B cell (primary cell): Measurements from ENCODE around the gene SYMPK. TPM values are rescaled to one million over a fixed set of nuclear protein-coding genes. Genes with fewer than 3 reads are reported as not detected.

ENCODE experiments used
- ATAC-seq: fragments of 200-7000 bp; cut with Tn5 transposase; one replicate; pipeline ENCODE4 v1.10.0; 2021; ENCODE audit warnings: low read depth, mild to moderate bottlenecking, moderate number of reproducible peaks, moderate library complexity
- CTCF ChIA-PET: fragments of 350-600 bp; sonication (Branson Sonifier 250); formaldehyde crosslinking; loops from one replicate; lab custom pipeline; 2021; ENCODE audit warnings: antibody characterized with exemption, inconsistent platforms; lab: Charles Lee
- POLR2A ChIA-PET: fragments of 350-600 bp; sonication (Branson Sonifier 250); formaldehyde crosslinking; loops from one replicate; lab custom pipeline; 2021; ENCODE audit warnings: antibody characterized with exemption; lab: Charles Lee
- DNase-seq: peaks from one replicate; pipeline ENCODE4 v3.0.0; 2013
- H2AFZ ChIP-seq: 2 replicates; pipeline ENCODE4 v1.6.1; 2012; ENCODE audit warnings: mild to moderate bottlenecking, low read depth, low read length; ENCODE audit not compliant: insufficient read depth, poor library complexity, severe bottlenecking
- H3K27ac ChIP-seq, 2 donors: 1 replicate in 1 of 2; 2 replicates in 1 of 2; pipeline ENCODE4 v1.5.1; 2012 to 2013; ENCODE audit warnings: low read length in 2 of 2, mild to moderate bottlenecking in 2 of 2, moderate library complexity in 1 of 2
- H3K27me3 ChIP-seq, 4 experiments: fragments of 200-600 bp in 1 of 4; sonication (generic) in 1 of 4; replicated peaks in 1 of 4; 1 replicate in 2 of 4; 2 replicates in 2 of 4; pipeline versions ENCODE4 v1.6.1 to v1.7.0; 2013 to 2016; ENCODE audit warnings: low read length in 3 of 4, mild to moderate bottlenecking in 2 of 4, mixed read lengths in 1 of 4, moderate library complexity in 1 of 4; ENCODE audit not compliant: insufficient read depth in 4 of 4, control insufficient read depth in 3 of 4; ENCODE audit errors: control extremely low read depth in 1 of 4
- H3K36me3 ChIP-seq, 2 experiments: replicated peaks in 1 of 2; 1 replicate in 1 of 2; 2 replicates in 1 of 2; pipeline versions ENCODE4 v1.6.1 to v1.7.1; 2013; ENCODE audit warnings: low read length in 1 of 2; ENCODE audit not compliant: insufficient read depth in 2 of 2, control insufficient read depth in 1 of 2; ENCODE audit errors: control extremely low read depth in 1 of 2, extremely low read depth in 1 of 2
- H3K4me1 ChIP-seq, 2 donors: fragments of 200-600 bp in 1 of 2; sonication (generic) in 1 of 2; 1 replicate in 1 of 2; 2 replicates in 1 of 2; pipeline versions ENCODE4 v1.5.1 to v1.6.1; 2013 to 2017; ENCODE audit warnings: low read length in 2 of 2; ENCODE audit not compliant: control insufficient read depth in 2 of 2, insufficient read depth in 2 of 2
- H3K4me2 ChIP-seq: replicated peaks from 2 replicates; pipeline ENCODE3; 2012; ENCODE audit warnings: mild to moderate bottlenecking, low read depth, low read length; ENCODE audit not compliant: poor library complexity, severe bottlenecking
- H3K4me3 ChIP-seq, 5 experiments: fragments of 200-600 bp in 1 of 5; sonication (generic) in 1 of 5; 1 replicate in 3 of 5; 2 replicates in 2 of 5; pipeline versions ENCODE4 v1.5.1 to v1.7.0; 2011 to 2016; ENCODE audit warnings: low read length in 4 of 5, mild to moderate bottlenecking in 4 of 5, low read depth in 2 of 5, control low read depth in 1 of 5, moderate library complexity in 1 of 5; ENCODE audit not compliant: insufficient read depth in 1 of 5; ENCODE audit errors: control extremely low read depth in 1 of 5, extremely low read depth in 1 of 5
- H3K79me2 ChIP-seq: fragments of 200-600 bp; sonication (generic); one replicate; pipeline ENCODE4 v1.6.0; 2016; ENCODE audit warnings: low read length; ENCODE audit not compliant: control insufficient read depth, insufficient read depth
- H3K9ac ChIP-seq: fragments of 200-600 bp; sonication (generic); 2 replicates; pipeline ENCODE4 v1.6.1; 2017; ENCODE audit warnings: mild to moderate bottlenecking, low read length, moderate library complexity
- H3K9me3 ChIP-seq, 3 donors: one replicate each; pipeline versions ENCODE4 v1.6.1 to v1.7.1; 2013; ENCODE audit warnings: low read length in 2 of 3; ENCODE audit not compliant: control insufficient read depth in 2 of 3, insufficient read depth in 1 of 3; ENCODE audit errors: control extremely low read depth in 1 of 3
- H4K20me1 ChIP-seq: 2 replicates; pipeline ENCODE4 v1.6.0; 2012; ENCODE audit warnings: mild to moderate bottlenecking, low read length; ENCODE audit not compliant: insufficient read depth, control insufficient read depth, poor library complexity, severe bottlenecking
- H3K27ac Mint-ChIP-seq: one replicate; pipeline ENCODE4 v1.8.0; 2021; ENCODE audit warnings: mixed read lengths
- H3K27me3 Mint-ChIP-seq: one replicate; pipeline ENCODE4 v1.8.0; 2021; ENCODE audit warnings: mixed read lengths
- H3K4me1 Mint-ChIP-seq: one replicate; pipeline ENCODE4 v1.8.0; 2021; ENCODE audit warnings: mixed read lengths
- H3K4me3 Mint-ChIP-seq: one replicate; pipeline ENCODE4 v1.8.0; 2021; ENCODE audit warnings: mixed read lengths
- H3K9me3 Mint-ChIP-seq: one replicate; pipeline ENCODE4 v1.8.0; 2022; ENCODE audit warnings: mixed read lengths; ENCODE audit not compliant: insufficient read depth
- EZH2 ChIP-seq: IDR thresholded peaks from 2 replicates; pipeline ENCODE4 v1.6.1; 2012; ENCODE audit warnings: borderline replicate concordance, low read depth, mild to moderate bottlenecking, moderate library complexity, low read length; ENCODE audit not compliant: insufficient read depth, poor library complexity, severe bottlenecking
- WGBS: methylation state at CpG from one replicate; pipeline ENCODE4 v1.1.5; 2013; ENCODE audit warnings: missing lambda C conversion rate; ENCODE audit not compliant: insufficient coverage; 5-methylcytosine and 5-hydroxymethylcytosine counted together
- intact Hi-C: fragments of 100-400 bp; cut with micrococcal nuclease; formaldehyde crosslinking; loops from one replicate; pipeline ENCODE4 v1.10.0; 2022
- polyA plus RNA-seq: library from polyadenylated mRNA; depleted of rRNA; stranded (reverse); fragments of >200 nt; gene quantifications from 2 replicates; pipeline ENCODE4 v1.2.3, GENCODE V29; 2012
- total RNA-seq, 2 donors: library from RNA; stranded (reverse); fragments of 120-200 nt in 1 of 2; gene quantifications; 1 replicate in 1 of 2; 2 replicates in 1 of 2; pipeline versions ENCODE4 v1.2.3 to v1.2.4, GENCODE V29; 2013 to 2022
- TF ChIP-seq, protein P1 (sequence below): fragments of 200-600 bp; IDR thresholded peaks from one replicate; pipeline ENCODE4 v1.8.0; 2022; ENCODE audit warnings: antibody characterized with exemption, mild to moderate bottlenecking

The SYMPK gene
- total and polyA plus RNA-seq, 2 donors (not counting 1 experiment from before 2014, with no cell fraction given) = 119 to 138 TPM

DNA sequence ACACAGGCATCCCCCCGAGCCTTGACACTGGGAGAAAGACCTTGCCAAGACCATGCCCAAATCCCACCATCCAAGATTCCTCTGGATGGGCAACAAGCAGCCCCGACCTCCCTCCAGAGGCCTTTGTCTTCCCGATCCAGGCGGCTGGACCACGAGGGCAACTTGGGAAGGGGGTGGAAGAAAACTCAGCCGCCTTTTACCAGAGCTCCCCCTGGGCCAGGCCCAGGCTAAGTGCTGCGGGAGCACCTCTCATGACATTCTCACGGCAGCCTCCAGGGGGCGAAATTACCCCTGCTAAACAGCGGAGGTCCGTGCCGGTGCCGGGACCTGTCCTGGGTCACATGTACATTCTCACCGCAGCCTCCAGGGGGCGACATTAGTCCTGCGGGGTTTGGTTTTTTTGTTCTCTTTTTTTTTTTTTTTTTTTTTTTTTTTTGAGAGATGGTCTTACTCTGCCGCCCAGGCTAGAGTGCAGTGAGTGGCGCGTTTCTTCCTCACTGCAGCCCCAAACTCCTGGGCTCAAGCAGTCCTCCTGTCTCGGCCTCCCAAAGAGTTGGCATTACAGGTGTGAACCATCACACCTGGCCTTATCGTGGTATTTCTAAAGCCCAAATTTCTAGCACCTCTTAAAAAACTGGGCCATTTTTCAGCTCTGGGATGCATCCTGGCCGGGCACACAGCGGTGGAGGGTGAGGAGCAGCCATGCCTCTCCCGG lies 45.8 kb downstream of the SYMPK start:
- peak overlapping the region; percentile 75 for H3K27ac Mint-ChIP-seq
- Histone ChIP-seq H3K9ac (no peak overlapping the region), H3K27me3 (peaks cover 0 to 6% (median 2%) of the 10 kb centered on the region in 4 experiments), H3K9me3 (no peaks in the 10 kb centered on the region), H3K4me3 (no peak overlapping the region), H3K4me2 (peak overlapping the region; percentile 43), H3K36me3 (peaks cover 0 to 16% of the 10 kb centered on the region in 2 experiments), H3K79me2 (no peaks in the 10 kb centered on the region), H3K27ac (no peak overlapping the region), H3K4me1 (peaks cover 19 to 23% of the 10 kb centered on the region in 2 donors), H4K20me1 (peaks cover 14% of the 10 kb centered on the region), H2AFZ (no peak overlapping the region)
- TF ChIP-seq EZH2 = no peak
- TF ChIP-seq, protein P1, sequence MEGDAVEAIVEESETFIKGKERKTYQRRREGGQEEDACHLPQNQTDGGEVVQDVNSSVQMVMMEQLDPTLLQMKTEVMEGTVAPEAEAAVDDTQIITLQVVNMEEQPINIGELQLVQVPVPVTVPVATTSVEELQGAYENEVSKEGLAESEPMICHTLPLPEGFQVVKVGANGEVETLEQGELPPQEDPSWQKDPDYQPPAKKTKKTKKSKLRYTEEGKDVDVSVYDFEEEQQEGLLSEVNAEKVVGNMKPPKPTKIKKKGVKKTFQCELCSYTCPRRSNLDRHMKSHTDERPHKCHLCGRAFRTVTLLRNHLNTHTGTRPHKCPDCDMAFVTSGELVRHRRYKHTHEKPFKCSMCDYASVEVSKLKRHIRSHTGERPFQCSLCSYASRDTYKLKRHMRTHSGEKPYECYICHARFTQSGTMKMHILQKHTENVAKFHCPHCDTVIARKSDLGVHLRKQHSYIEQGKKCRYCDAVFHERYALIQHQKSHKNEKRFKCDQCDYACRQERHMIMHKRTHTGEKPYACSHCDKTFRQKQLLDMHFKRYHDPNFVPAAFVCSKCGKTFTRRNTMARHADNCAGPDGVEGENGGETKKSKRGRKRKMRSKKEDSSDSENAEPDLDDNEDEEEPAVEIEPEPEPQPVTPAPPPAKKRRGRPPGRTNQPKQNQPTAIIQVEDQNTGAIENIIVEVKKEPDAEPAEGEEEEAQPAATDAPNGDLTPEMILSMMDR = peak; percentile 97
- POLR2A ChIA-PET = interaction anchor here (0.7 to 0.8 kb wide), 3 partner anchors 64 to 148 kb away, joined by 5 to 8 read pairs (median 6); no protein-coding TSS in a partner anchor
- peak overlapping the region; percentile 54 for H3K4me3 Mint-ChIP-seq
- peak; percentile 96 for DNase-seq
- H3K9me3 Mint-ChIP-seq = no peaks in the 10 kb centered on the region
- peaks cover 3% of the 10 kb centered on the region for H3K27me3 Mint-ChIP-seq
- peak; percentile 100 for ATAC-seq
- WGBS = 32% methylated on average over 14 of the region's 24 CpGs
- intact Hi-C loops = loop anchor here (1.0 to 2.0 kb wide), 5 partner anchors 24 to 200 kb away; partner anchors contain the start of genes DMWD and SYMPK
- H3K4me1 Mint-ChIP-seq = peaks cover 11% of the 10 kb centered on the region
- CTCF ChIA-PET = interaction anchor here (0.5 to 2.2 kb wide), 27 partner anchors 9 to 1127 kb away, joined by 3 to 23 read pairs (median 4); partner anchors contain the start of genes DMWD, IRF2BP1, SIX5 and SYMPK
